ENCODE results near the gene CIDEC. TPM values are rescaled to one million over a fixed set of nuclear protein-coding genes. Genes with fewer than 3 reads are reported as not detected.
"Not testable (repeated sequence)": the region's sequence is repeated elsewhere in the genome, so short reads cannot be mapped to it uniquely, and the experiment has no call there.

The CIDEC gene
- total RNA-seq, 4 donors from 2014 or later: 0.26 to 1.1 TPM; not detected in 2

DNA sequence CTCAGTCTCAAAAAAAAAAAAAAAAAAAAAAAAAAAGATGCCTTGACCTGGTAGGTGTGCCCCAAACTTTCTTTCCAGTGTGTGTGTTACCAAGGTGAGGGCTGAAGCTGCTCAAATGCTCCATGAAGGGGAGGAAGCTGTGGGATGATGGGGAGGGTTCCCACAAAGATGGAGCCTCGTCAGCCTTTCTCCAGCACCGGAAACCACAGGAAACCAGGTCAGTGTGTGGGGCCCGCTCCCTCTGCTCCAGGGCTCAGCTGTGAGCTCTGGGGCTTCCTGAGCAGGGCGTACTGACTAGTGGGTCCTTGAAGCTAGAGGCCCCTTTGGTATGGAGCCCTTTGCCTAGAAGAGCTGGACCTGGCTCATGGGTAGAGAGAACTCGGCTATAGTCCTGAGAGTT, 21.9 kb upstream of the CIDEC start:
- Histone ChIP-seq H3K9me3 (no peaks in the 10 kb centered on the region), H3K4me3 (no peak overlapping the region), H3K36me3 (no peaks in the 10 kb centered on the region), H3K4me1 (no peaks in the 10 kb centered on the region), H3K27ac (no peak overlapping the region), H3K27me3 (no peaks in the 10 kb centered on the region)
- intact Hi-C loops (cut with DNase I; ENCODE audit: low total_unique reads): no loop called here
- no peak for DNase-seq
- no peak for TF ChIP-seq POLR2A (IDR thresholded peaks at IDR 0.05)
- TF ChIP-seq, protein P1, sequence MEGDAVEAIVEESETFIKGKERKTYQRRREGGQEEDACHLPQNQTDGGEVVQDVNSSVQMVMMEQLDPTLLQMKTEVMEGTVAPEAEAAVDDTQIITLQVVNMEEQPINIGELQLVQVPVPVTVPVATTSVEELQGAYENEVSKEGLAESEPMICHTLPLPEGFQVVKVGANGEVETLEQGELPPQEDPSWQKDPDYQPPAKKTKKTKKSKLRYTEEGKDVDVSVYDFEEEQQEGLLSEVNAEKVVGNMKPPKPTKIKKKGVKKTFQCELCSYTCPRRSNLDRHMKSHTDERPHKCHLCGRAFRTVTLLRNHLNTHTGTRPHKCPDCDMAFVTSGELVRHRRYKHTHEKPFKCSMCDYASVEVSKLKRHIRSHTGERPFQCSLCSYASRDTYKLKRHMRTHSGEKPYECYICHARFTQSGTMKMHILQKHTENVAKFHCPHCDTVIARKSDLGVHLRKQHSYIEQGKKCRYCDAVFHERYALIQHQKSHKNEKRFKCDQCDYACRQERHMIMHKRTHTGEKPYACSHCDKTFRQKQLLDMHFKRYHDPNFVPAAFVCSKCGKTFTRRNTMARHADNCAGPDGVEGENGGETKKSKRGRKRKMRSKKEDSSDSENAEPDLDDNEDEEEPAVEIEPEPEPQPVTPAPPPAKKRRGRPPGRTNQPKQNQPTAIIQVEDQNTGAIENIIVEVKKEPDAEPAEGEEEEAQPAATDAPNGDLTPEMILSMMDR (IDR thresholded peaks at IDR 0.05): no peak

DNA sequence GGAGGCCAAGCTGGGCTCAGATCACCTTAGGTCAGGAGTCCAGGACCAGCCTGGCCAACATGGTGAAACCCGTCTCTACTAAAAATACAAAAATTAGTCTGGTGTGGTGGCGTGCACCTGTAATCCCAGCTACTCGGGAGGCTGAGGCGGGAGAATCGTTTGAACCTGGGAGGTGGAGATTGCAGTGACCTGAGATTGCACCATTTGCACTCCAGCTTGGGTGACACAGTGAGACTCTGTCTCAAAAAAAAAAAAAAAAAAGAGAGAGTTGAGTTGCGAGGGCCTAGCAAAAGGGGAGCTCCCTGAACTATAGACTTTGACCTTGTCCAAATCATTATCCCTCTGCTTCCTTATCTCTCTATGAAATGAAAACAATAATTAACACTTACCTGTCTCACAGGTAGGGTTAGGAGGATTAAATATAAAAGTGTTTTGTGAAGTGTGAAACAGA, 20.9 kb upstream of the CIDEC start:
- H3K36me3 ChIP-seq; H3K4me1 ChIP-seq; H3K9me3 ChIP-seq; DNase-seq; H3K27ac ChIP-seq; H3K4me3 ChIP-seq; intact Hi-C loops (cut with DNase I; ENCODE audit: low total_unique reads); H3K27me3 ChIP-seq: not testable (repeated sequence)

- intact Hi-C loops (cut with DNase I; ENCODE audit: low total_unique reads): no loop called here
- Histone ChIP-seq H3K4me3 (no peak overlapping the region), H3K27me3 (no peaks in the 10 kb centered on the region), H3K4me1 (no peaks in the 10 kb centered on the region), H3K9me3 (no peaks in the 10 kb centered on the region), H3K36me3 (no peaks in the 10 kb centered on the region), H3K27ac (no peak overlapping the region)
- no peak for TF ChIP-seq POLR2A (IDR thresholded peaks at IDR 0.05)
- TF ChIP-seq, protein P1 (IDR thresholded peaks at IDR 0.05): no peak
- DNase-seq: no peak
Observed at GRCh38 chr3:9899289-9899791, 19.3 kb upstream of the CIDEC start.

GRCh38 chr3:9898467-9899241, 18.6 kb upstream of the CIDEC start:
- DNase-seq: no peak
- Histone ChIP-seq H3K4me1 (no peaks in the 10 kb centered on the region), H3K4me3 (no peak overlapping the region), H3K27me3 (no peaks in the 10 kb centered on the region), H3K9me3 (no peaks in the 10 kb centered on the region), H3K27ac (peak overlapping the region in 1 of 2 donors; percentile 31), H3K36me3 (no peaks in the 10 kb centered on the region)
- intact Hi-C loops (cut with DNase I; ENCODE audit: low total_unique reads): no loop called here
- TF ChIP-seq, protein P1 (IDR thresholded peaks at IDR 0.05): no peak
- TF ChIP-seq POLR2A (IDR thresholded peaks at IDR 0.05): no peak

- H3K4me1 ChIP-seq: no peaks in the 10 kb centered on the region
- DNase-seq: no peak
- peak overlapping the region in 1 of 2 donors; percentile 31 for H3K27ac ChIP-seq
- intact Hi-C loops (cut with DNase I; ENCODE audit: low total_unique reads): no loop called here
- H3K9me3 ChIP-seq: no peaks in the 10 kb centered on the region
- no peak overlapping the region for H3K4me3 ChIP-seq
- TF ChIP-seq, protein P1 (IDR thresholded peaks at IDR 0.05): no peak
- no peak for TF ChIP-seq POLR2A (IDR thresholded peaks at IDR 0.05)
- no peaks in the 10 kb centered on the region for H3K27me3 ChIP-seq
- H3K36me3 ChIP-seq: no peaks in the 10 kb centered on the region
Observed at GRCh38 chr3:9897408-9898372, 17.6 kb upstream of the CIDEC start.

DNA sequence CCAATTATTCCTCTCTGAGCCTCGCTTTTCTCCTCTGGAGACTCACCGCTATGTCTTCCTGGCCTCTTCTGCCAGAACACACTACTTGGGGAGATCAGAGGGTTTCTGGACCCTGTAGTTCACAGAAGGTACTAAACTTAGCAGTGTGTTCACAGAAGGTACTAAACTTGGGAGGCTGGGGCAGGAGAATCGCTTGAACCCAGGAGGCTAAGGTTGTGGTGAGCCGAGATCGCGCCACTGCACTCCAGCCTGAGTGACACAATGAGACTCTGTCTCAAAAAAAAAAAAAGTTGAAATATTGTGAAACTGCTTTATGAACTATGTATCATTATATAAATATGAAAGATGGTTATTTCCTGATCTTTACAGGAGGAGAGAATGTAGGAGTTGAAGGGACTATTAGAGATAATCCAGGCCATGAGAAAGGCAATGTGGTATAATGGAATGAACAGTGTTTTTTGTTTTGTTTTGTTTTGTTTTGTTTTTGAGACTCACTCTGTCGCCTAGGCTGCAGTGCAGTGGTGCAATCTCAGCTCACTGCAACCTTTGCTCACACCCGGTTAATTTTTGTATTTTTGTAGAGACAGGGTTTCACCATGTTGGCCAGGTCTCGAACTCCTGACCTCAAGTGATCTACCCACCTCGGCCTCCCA, 16.8 kb upstream of the CIDEC start:
- intact Hi-C loops (cut with DNase I; ENCODE audit: low total_unique reads); H3K4me3 ChIP-seq; H3K4me1 ChIP-seq; DNase-seq; H3K9me3 ChIP-seq; H3K36me3 ChIP-seq; H3K27me3 ChIP-seq: not testable (repeated sequence)
- peak overlapping the region in 1 of 2 donors; percentile 31 for H3K27ac ChIP-seq

DNA sequence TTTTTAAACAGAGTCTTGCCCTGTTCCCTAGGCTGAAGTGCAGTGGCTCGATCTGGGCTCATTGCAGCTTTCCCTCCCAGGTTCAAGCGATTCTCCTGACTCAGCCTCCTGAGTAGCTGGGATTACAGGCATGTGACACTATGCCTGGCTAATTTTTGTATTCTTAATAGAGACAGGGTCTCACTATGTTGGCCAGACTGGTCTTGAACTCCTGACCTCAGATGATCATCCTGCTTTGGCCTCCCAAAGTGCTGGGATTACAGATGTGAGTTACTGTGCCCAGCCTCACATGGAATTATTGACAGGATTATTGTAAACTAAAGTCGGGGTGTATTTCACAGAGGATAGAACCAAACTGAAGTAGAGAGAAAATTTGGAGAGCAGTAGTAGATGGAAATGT, 15.7 kb upstream of the CIDEC start:
- H3K9me3 ChIP-seq; intact Hi-C loops (cut with DNase I; ENCODE audit: low total_unique reads); H3K4me1 ChIP-seq; H3K36me3 ChIP-seq; DNase-seq; H3K4me3 ChIP-seq; H3K27me3 ChIP-seq: not testable (repeated sequence)
- peak overlapping the region in 1 of 2 donors; percentile 59 for H3K27ac ChIP-seq
